HepG2 (cell line): ENCODE data around the gene CORO7. TPM values are rescaled to one million over a fixed set of nuclear protein-coding genes. Genes with fewer than 3 reads are reported as not detected.
A peak's percentile ranks its signal among the peaks of the same experiment; 100 is the strongest.

ENCODE experiments used
- ARNT2 ChIP-seq: sonication (generic); formaldehyde crosslinking; IDR thresholded peaks from 2 replicates; pipeline ENCODE4 v1.8.0; 2022; ENCODE audit warnings: mild to moderate bottlenecking, low read depth, missing genetic modification reagents, moderate library complexity
- CREB1 ChIP-seq, 2 experiments: fragments of 450-650 bp in 1 of 2; IDR thresholded peaks; 2 replicates each; pipeline ENCODE4 v1.6.1; 2016 to 2017; ENCODE audit warnings: control low read depth in 1 of 2, mild to moderate bottlenecking in 1 of 2, missing compliant biosample characterization in 1 of 2, missing genetic modification characterization in 1 of 2
- DNMT1 ChIP-seq: sonication (generic); formaldehyde crosslinking; IDR thresholded peaks from 2 replicates; pipeline ENCODE4 v1.5.1; 2020; ENCODE audit warnings: mild to moderate bottlenecking, missing genetic modification reagents
- FIP1L1 ChIP-seq: fragments of 200-400 bp; formaldehyde crosslinking; IDR thresholded peaks from 2 replicates; pipeline ENCODE4 v1.6.1; 2018; ENCODE audit warnings: low read depth, mild to moderate bottlenecking, low read length, moderate library complexity, borderline replicate concordance; ENCODE audit not compliant: insufficient read depth
- FOXP4 ChIP-seq: sonication (generic); formaldehyde crosslinking; IDR thresholded peaks from 2 replicates; pipeline ENCODE4 v1.4.0; 2020; ENCODE audit warnings: missing genetic modification reagents
- LCORL ChIP-seq, 2 experiments: fragments of 450-650 bp in 1 of 2; sonication (generic) in 1 of 2; formaldehyde crosslinking in 1 of 2; IDR thresholded peaks; 2 replicates each; pipeline versions ENCODE4 v1.5.0 to v1.6.1; 2017 to 2020; ENCODE audit warnings: antibody characterized with exemption in 1 of 2, missing genetic modification reagents in 1 of 2
- MTF1 ChIP-seq: sonication (generic); formaldehyde crosslinking; IDR thresholded peaks from 2 replicates; pipeline ENCODE4 v1.5.0; 2020; ENCODE audit warnings: missing genetic modification reagents
- NFE2L2 ChIP-seq: fragments of 150-350 bp; IDR thresholded peaks from 2 replicates; pipeline ENCODE4 v1.6.1; 2014; ENCODE audit warnings: low read length
- RFXANK ChIP-seq: IDR thresholded peaks from 2 replicates; pipeline ENCODE4 v1.6.1; 2016
- SIN3B ChIP-seq: fragments of 150-350 bp; IDR thresholded peaks from 2 replicates; pipeline ENCODE4 v1.6.1; 2014; ENCODE audit warnings: low read length
- TARDBP ChIP-seq: sonication (generic); formaldehyde crosslinking; IDR thresholded peaks from 2 replicates; pipeline ENCODE4 v1.8.0; 2022; ENCODE audit warnings: mild to moderate bottlenecking, missing genetic modification reagents
- THAP7 ChIP-seq: sonication (generic); formaldehyde crosslinking; IDR thresholded peaks from 2 replicates; pipeline ENCODE4 v1.8.1; 2023; ENCODE audit warnings: mild to moderate bottlenecking, missing genetic modification reagents
- TSC22D2 ChIP-seq: sonication (generic); formaldehyde crosslinking; IDR thresholded peaks from 2 replicates; pipeline ENCODE4 v1.5.1; 2020; ENCODE audit warnings: missing genetic modification reagents, mild to moderate bottlenecking, borderline replicate concordance
- ZC3H13 ChIP-seq: sonication (generic); formaldehyde crosslinking; IDR thresholded peaks from 2 replicates; pipeline ENCODE4 v1.8.1; 2023; ENCODE audit warnings: mild to moderate bottlenecking, missing genetic modification reagents, moderate library complexity
- ZNF704 ChIP-seq: sonication (generic); formaldehyde crosslinking; IDR thresholded peaks from 2 replicates; pipeline ENCODE4 v1.8.1; 2023; ENCODE audit warnings: mild to moderate bottlenecking, inconsistent platforms, moderate library complexity, missing genetic modification reagents, borderline replicate concordance
- ZNF740 ChIP-seq: sonication (generic); formaldehyde crosslinking; IDR thresholded peaks from 2 replicates; pipeline ENCODE4 v1.4.0; 2020; ENCODE audit warnings: missing genetic modification reagents
- polyA plus RNA-seq, 8 experiments: library from polyadenylated mRNA; depleted of rRNA in 3 of 8; stranded (reverse) in 7 of 8; unstranded in 1 of 8; fragments of >200 nt; fragmentation: Illumina TruSeq in 4 of 8; extraction: Trizol in 4 of 8; gene quantifications; 2 replicates each; pipeline versions ENCODE4 v1.2.1 to v1.2.3, GENCODE V29; 2011 to 2016; ENCODE audit warnings: low read depth in 4 of 8, missing spikeins in 1 of 8, mixed read lengths in 1 of 8; ENCODE audit not compliant: insufficient read depth in 1 of 8
- total RNA-seq, 5 experiments: library from RNA; depleted of rRNA; stranded (reverse); fragments of >200 nt; fragmentation: Illumina TruSeq; extraction: Trizol; gene quantifications; 2 replicates each; pipeline ENCODE4 v1.2.3, GENCODE V29; 2016; ENCODE audit warnings: low read depth in 1 of 5
- TF ChIP-seq, protein P1 (sequence below): sonication (generic); formaldehyde crosslinking; conservative IDR thresholded peaks from 2 replicates; pipeline ENCODE4 v1.4.0; 2020; ENCODE audit warnings: missing genetic modification reagents
- TF ChIP-seq, protein P2 (sequence below): sonication (generic); formaldehyde crosslinking; IDR thresholded peaks from 2 replicates; pipeline ENCODE4 v1.8.0; 2022; ENCODE audit warnings: mild to moderate bottlenecking, missing genetic modification reagents
- TF ChIP-seq, protein P3 (sequence below): sonication (generic); formaldehyde crosslinking; IDR thresholded peaks from 2 replicates; pipeline ENCODE4 v1.5.0; 2020; ENCODE audit warnings: mild to moderate bottlenecking, missing genetic modification reagents

Gene CORO7
- total and polyA plus RNA-seq, 2 of the 13 experiments (the other 11 are each of a cell fraction or from before 2014, with no cell fraction given) = 9.9 to 14.3 TPM

- TF ChIP-seq, protein P1, sequence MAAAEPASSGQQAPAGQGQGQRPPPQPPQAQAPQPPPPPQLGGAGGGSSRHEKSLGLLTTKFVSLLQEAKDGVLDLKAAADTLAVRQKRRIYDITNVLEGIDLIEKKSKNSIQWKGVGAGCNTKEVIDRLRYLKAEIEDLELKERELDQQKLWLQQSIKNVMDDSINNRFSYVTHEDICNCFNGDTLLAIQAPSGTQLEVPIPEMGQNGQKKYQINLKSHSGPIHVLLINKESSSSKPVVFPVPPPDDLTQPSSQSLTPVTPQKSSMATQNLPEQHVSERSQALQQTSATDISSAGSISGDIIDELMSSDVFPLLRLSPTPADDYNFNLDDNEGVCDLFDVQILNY = peak; percentile 86
- TF ChIP-seq MTF1 (no peak), ARNT2 (CRISPR knock-in tag) (peak; percentile 90; the same call in 1 of the 2 replicates), ZNF704 (CRISPR knock-in tag) (peak; percentile 72; the same call in 1 of the 2 replicates), TSC22D2 (CRISPR knock-in tag) (peak; percentile 60; the same call in 1 of the 2 replicates), LCORL (IDR thresholded peaks at IDR 0.05) (no peak), LCORL (CRISPR knock-in tag; IDR thresholded peaks at IDR 0.05) (no peak; the same call in 1 of the 2 replicates), ZC3H13 (CRISPR knock-in tag) (peak; percentile 76), SIN3B (peak; percentile 39), FIP1L1 (peak; percentile 91; the same call in 1 of the 2 replicates), DNMT1 (peak; percentile 65; the same call in 1 of the 2 replicates), ZNF740 (no peak), TARDBP (CRISPR knock-in tag) (no peak), FOXP4 (CRISPR knock-in tag) (peak; percentile 27; the same call in 1 of the 2 replicates), THAP7 (no peak; the same call in 1 of the 2 replicates), CREB1 (IDR thresholded peaks at IDR 0.05) (peak; percentile 76), CREB1 (CRISPR knock-in tag; IDR thresholded peaks at IDR 0.05) (peak; percentile 90; the same call in 1 of the 2 replicates), NFE2L2 (no peak), RFXANK (CRISPR knock-in tag) (no peak; the same call in 1 of the 2 replicates)
- TF ChIP-seq, protein P2, sequence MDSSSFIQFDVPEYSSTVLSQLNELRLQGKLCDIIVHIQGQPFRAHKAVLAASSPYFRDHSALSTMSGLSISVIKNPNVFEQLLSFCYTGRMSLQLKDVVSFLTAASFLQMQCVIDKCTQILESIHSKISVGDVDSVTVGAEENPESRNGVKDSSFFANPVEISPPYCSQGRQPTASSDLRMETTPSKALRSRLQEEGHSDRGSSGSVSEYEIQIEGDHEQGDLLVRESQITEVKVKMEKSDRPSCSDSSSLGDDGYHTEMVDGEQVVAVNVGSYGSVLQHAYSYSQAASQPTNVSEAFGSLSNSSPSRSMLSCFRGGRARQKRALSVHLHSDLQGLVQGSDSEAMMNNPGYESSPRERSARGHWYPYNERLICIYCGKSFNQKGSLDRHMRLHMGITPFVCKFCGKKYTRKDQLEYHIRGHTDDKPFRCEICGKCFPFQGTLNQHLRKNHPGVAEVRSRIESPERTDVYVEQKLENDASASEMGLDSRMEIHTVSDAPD (CRISPR knock-in tag) = peak; percentile 37; the same call in 1 of the 2 replicates
- TF ChIP-seq, protein P3, sequence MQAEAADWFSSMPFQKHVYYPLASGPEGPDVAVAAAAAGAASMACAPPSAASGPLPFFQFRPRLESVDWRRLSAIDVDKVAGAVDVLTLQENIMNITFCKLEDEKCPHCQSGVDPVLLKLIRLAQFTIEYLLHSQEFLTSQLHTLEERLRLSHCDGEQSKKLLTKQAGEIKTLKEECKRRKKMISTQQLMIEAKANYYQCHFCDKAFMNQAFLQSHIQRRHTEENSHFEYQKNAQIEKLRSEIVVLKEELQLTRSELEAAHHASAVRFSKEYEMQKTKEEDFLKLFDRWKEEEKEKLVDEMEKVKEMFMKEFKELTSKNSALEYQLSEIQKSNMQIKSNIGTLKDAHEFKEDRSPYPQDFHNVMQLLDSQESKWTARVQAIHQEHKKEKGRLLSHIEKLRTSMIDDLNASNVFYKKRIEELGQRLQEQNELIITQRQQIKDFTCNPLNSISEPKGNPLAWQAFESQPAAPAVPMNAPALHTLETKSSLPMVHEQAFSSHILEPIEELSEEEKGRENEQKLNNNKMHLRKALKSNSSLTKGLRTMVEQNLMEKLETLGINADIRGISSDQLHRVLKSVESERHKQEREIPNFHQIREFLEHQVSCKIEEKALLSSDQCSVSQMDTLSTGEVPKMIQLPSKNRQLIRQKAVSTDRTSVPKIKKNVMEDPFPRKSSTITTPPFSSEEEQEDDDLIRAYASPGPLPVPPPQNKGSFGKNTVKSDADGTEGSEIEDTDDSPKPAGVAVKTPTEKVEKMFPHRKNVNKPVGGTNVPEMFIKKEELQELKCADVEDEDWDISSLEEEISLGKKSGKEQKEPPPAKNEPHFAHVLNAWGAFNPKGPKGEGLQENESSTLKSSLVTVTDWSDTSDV (CRISPR knock-in tag) = no peak
Observed at GRCh38 chr16:4425378-4426020, 9.1 kb upstream of the CORO7 start, which contains the start of gene DNAJA3 (continued).
